GM23338 (cell line): ENCODE measurements around the gene TENM4. TPM values are rescaled to one million over a fixed set of nuclear protein-coding genes. Genes with fewer than 3 reads are reported as not detected.

ENCODE experiments used
- ATAC-seq: fragments of 200-7000 bp; cut with Tn5 transposase; 3 replicates; pipeline ENCODE4 v1.9.1; 2020
- DNase-seq: peaks from one replicate; pipeline ENCODE4 v3.0.0-alpha.2; 2015; ENCODE audit warnings: low spot score
- H2AFZ ChIP-seq: fragments of 200-600 bp; sonication (generic); 2 replicates; pipeline ENCODE4 v1.8.0; 2016; ENCODE audit warnings: antibody characterized with exemption, mild to moderate bottlenecking, moderate library complexity
- H3F3A ChIP-seq: fragments of 200-600 bp; sonication (generic); replicated peaks from 2 replicates; pipeline ENCODE4 v1.8.0; 2017; ENCODE audit warnings: antibody characterized with exemption, mixed run types, low read depth
- H3K27ac ChIP-seq: fragments of 200-600 bp; sonication (generic); 2 replicates; pipeline ENCODE4 v1.6.1; 2016; ENCODE audit warnings: low read depth
- H3K27me3 ChIP-seq: fragments of 200-600 bp; sonication (generic); 2 replicates; pipeline ENCODE4 v1.8.0; 2016; ENCODE audit warnings: mild to moderate bottlenecking, mixed run types, moderate library complexity; ENCODE audit not compliant: insufficient read depth
- H3K36me3 ChIP-seq: fragments of 200-600 bp; sonication (generic); 2 replicates; pipeline ENCODE4 v1.8.0; 2016; ENCODE audit warnings: mild to moderate bottlenecking; ENCODE audit not compliant: insufficient read depth
- H3K4me1 ChIP-seq: fragments of 200-600 bp; sonication (generic); 2 replicates; pipeline ENCODE4 v1.8.0; 2016; ENCODE audit warnings: mild to moderate bottlenecking, moderate library complexity; ENCODE audit not compliant: insufficient read depth
- H3K4me2 ChIP-seq: fragments of 200-600 bp; sonication (generic); 2 replicates; pipeline ENCODE4 v1.7.1; 2017; ENCODE audit warnings: mixed run types
- H3K4me3 ChIP-seq: fragments of 200-600 bp; sonication (generic); 2 replicates; pipeline ENCODE4 v1.6.1; 2016; ENCODE audit warnings: mixed run types
- H3K79me2 ChIP-seq: fragments of 200-600 bp; sonication (generic); replicated peaks from 2 replicates; pipeline ENCODE4 v1.8.0; 2017; ENCODE audit warnings: mild to moderate bottlenecking; ENCODE audit not compliant: insufficient read depth
- H3K9me2 ChIP-seq: fragments of 200-600 bp; sonication (generic); 2 replicates; pipeline ENCODE4 v1.8.0; 2017; ENCODE audit not compliant: insufficient read depth
- H4K20me1 ChIP-seq: fragments of 200-600 bp; sonication (generic); replicated peaks from 2 replicates; pipeline ENCODE4 v1.8.0; 2017; ENCODE audit warnings: mild to moderate bottlenecking; ENCODE audit not compliant: insufficient read depth
- H3K27ac Mint-ChIP-seq: 2 replicates; pipeline ENCODE4 v1.8.0; 2020; ENCODE audit warnings: inconsistent platforms, mild to moderate bottlenecking, moderate library complexity, mixed read lengths
- H3K27me3 Mint-ChIP-seq: 3 replicates; pipeline ENCODE4 v1.8.0; 2022; ENCODE audit warnings: low read depth, mild to moderate bottlenecking, moderate library complexity, mixed read lengths, inconsistent platforms; ENCODE audit not compliant: insufficient read depth, poor library complexity
- H3K36me3 Mint-ChIP-seq: 3 replicates; pipeline ENCODE4 v1.8.0; 2021; ENCODE audit warnings: low read depth, mild to moderate bottlenecking, inconsistent platforms, moderate library complexity, mixed read lengths
- H3K4me1 Mint-ChIP-seq: 3 replicates; pipeline ENCODE4 v1.8.0; 2020; ENCODE audit warnings: mild to moderate bottlenecking, inconsistent platforms, mixed read lengths
- H3K4me3 Mint-ChIP-seq: 3 replicates; pipeline ENCODE4 v1.8.0; 2021; ENCODE audit warnings: moderate library complexity, mild to moderate bottlenecking, inconsistent platforms, mixed read lengths
- H3K9me3 Mint-ChIP-seq: 3 replicates; pipeline ENCODE4 v1.8.0; 2020; ENCODE audit warnings: moderate library complexity, mild to moderate bottlenecking, inconsistent platforms, mixed read lengths
- EZH2 ChIP-seq: fragments of 200-600 bp; sonication (generic); IDR thresholded peaks from one replicate; pipeline ENCODE4 v1.8.0; 2017; ENCODE audit warnings: antibody characterized with exemption, mild to moderate bottlenecking, low read depth; ENCODE audit not compliant: unreplicated experiment
- NANOG ChIP-seq: IDR thresholded peaks from 2 replicates; pipeline ENCODE4 v1.6.1; 2016; ENCODE audit warnings: antibody characterized with exemption, borderline replicate concordance
- ZNF331 ChIP-seq: fragments of 250-450 bp; sonication (Bioruptor Pico); IDR thresholded peaks from 2 replicates; pipeline ENCODE4 v1.5.0; 2020; ENCODE audit warnings: low read depth, mild to moderate bottlenecking, moderate library complexity
- polyA plus RNA-seq: library from polyadenylated mRNA; unstranded; fragments of >200 nt; fragmentation: Nextera tagmentation; extraction: Ambion mirVana; gene quantifications from 2 replicates; pipeline ENCODE4 v1.2.1, GENCODE V29; 2016
- total RNA-seq: library from RNA; depleted of rRNA; stranded (reverse); fragments of >200 nt; shearing (Covaris generic); gene quantifications from 2 replicates; pipeline ENCODE4 v1.2.3, GENCODE V29; 2014
- TF ChIP-seq, protein P1 (sequence below), 2 experiments: fragments of 200-600 bp in 1 of 2; sonication (generic) in 1 of 2; conservative IDR thresholded peaks; 2 replicates each; pipeline versions ENCODE4 v1.5.1 to v1.6.1; 2016 to 2017; ENCODE audit warnings: antibody characterized with exemption in 2 of 2, low read depth in 2 of 2, mild to moderate bottlenecking in 2 of 2, moderate library complexity in 1 of 2
- TF ChIP-seq, protein P2 (sequence below): IDR thresholded peaks from one replicate; pipeline ENCODE4 v1.6.1; 2018; ENCODE audit warnings: antibody characterized with exemption; ENCODE audit not compliant: unreplicated experiment

Gene TENM4
- total and polyA plus RNA-seq, 2 experiments from 2014 or later, result 7.3 TPM

DNA sequence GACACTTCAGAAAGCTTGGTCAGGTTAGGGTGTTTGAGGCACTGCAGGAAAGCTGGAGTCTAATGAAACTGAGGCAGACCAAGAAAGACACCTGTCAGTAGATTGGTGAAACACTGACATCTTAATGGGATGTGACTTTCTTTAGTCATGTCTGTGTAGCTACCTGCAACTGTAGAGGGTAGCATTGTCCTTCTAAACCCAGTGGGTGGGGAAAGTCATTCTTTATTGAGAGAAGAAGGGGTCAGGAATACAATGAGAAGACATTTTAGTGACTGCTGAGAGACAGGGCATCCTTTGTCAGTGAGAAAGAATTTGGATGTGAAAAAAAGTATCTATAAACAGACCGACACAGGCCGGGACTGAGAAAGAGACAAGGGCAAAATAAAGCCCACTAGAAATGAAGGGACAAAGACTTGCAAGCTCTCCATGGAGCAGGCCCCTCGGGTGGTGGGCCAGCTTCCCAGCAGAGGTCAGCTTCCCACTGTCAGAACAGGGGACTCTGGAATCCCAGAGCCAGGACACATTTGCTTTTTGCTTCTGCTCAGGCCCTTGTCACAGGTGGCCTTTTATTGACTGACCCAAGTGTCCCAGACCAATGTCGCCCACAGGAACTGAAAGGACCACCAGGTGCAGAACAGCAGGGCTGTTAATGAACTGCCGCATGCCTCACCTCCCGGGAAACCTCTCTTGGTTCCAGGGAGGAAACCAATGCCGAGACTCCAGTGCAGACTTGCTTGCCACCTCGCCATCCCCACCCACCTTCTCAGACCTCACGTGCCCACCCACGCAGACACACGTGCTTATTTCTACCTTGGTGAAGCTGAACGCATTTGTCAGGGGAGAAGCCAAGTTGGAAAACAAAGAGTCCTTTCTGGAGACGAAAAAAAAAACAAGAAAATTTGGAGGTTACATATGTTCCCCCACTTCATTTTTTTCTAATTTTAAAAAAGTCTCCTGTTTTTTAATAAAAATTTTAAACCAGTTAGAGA lies 212.8 kb downstream of the TENM4 start:
- H3K27ac ChIP-seq, result no peak overlapping the region
- DNase-seq (peak; percentile 14), ATAC-seq (peak; percentile 73)
- H3K27me3 Mint-ChIP-seq, result no peaks in the 10 kb centered on the region
- no peak overlapping the region for H3K27ac Mint-ChIP-seq
- no peak for TF ChIP-seq ZNF331 (CRISPR knock-in tag)
- TF ChIP-seq, protein P1, sequence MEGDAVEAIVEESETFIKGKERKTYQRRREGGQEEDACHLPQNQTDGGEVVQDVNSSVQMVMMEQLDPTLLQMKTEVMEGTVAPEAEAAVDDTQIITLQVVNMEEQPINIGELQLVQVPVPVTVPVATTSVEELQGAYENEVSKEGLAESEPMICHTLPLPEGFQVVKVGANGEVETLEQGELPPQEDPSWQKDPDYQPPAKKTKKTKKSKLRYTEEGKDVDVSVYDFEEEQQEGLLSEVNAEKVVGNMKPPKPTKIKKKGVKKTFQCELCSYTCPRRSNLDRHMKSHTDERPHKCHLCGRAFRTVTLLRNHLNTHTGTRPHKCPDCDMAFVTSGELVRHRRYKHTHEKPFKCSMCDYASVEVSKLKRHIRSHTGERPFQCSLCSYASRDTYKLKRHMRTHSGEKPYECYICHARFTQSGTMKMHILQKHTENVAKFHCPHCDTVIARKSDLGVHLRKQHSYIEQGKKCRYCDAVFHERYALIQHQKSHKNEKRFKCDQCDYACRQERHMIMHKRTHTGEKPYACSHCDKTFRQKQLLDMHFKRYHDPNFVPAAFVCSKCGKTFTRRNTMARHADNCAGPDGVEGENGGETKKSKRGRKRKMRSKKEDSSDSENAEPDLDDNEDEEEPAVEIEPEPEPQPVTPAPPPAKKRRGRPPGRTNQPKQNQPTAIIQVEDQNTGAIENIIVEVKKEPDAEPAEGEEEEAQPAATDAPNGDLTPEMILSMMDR (conservative IDR thresholded peaks at IDR 0.05; ENCODE audit: low read depth in 2 of 2), result peak; percentile 11 to 46; a peak in 3 of 4 replicates
- H3K4me1 ChIP-seq, result peaks cover 4% of the 10 kb centered on the region; the same call in 1 of the 2 replicates
- H3K9me2 ChIP-seq, result no peaks in the 10 kb centered on the region
- no peak overlapping the region for H3K4me3 Mint-ChIP-seq
- H3K36me3 Mint-ChIP-seq, result no peaks in the 10 kb centered on the region
- no peaks in the 10 kb centered on the region for H4K20me1 ChIP-seq
- H3K4me1 Mint-ChIP-seq, result peaks cover 16% of the 10 kb centered on the region
- no peak overlapping the region for H3K4me3 ChIP-seq
- H2AFZ ChIP-seq, result no peak overlapping the region
- H3K36me3 ChIP-seq, result no peaks in the 10 kb centered on the region
- H3K9me3 Mint-ChIP-seq, result no peaks in the 10 kb centered on the region
- no peaks in the 10 kb centered on the region for H3F3A ChIP-seq
- no peaks in the 10 kb centered on the region for H3K27me3 ChIP-seq
- no peaks in the 10 kb centered on the region for H3K79me2 ChIP-seq
- H3K4me2 ChIP-seq, result no peak overlapping the region

DNA sequence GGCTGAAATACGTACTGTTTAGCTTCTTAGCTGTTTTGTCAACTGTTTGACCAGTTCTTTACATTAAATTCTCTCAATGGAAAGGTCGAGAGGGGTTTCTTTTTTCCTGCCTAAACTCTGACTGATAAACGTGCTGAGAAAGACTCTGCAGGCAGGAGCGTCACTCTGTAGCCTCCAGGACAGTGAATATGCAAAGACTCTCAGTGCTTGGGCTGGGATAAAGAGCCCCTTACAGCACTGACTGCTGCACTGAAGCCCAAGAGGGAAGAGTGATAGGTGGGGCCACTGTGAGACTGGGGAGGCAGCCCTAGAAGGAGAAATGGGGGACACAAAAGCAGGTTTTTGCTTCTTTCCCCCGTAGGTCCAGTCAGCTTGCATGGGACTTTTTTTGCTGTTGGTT lies 213.5 kb downstream of the TENM4 start:
- peaks cover 4% of the 10 kb centered on the region; the same call in 1 of the 2 replicates for H3K4me1 ChIP-seq
- Mint-ChIP-seq H3K27ac (no peak overlapping the region), H3K27me3 (no peaks in the 10 kb centered on the region), H3K4me3 (no peak overlapping the region), H3K4me1 (peaks cover 16% of the 10 kb centered on the region), H3K36me3 (peaks cover 4% of the 10 kb centered on the region; the same call in 1 of the 3 replicates), H3K9me3 (no peaks in the 10 kb centered on the region)
- no peaks in the 10 kb centered on the region for H3F3A ChIP-seq
- no peaks in the 10 kb centered on the region for H4K20me1 ChIP-seq
- no peak overlapping the region for H2AFZ ChIP-seq
- TF ChIP-seq EZH2 (no peak), NANOG (no peak), ZNF331 (CRISPR knock-in tag) (no peak)
- TF ChIP-seq, protein P2, sequence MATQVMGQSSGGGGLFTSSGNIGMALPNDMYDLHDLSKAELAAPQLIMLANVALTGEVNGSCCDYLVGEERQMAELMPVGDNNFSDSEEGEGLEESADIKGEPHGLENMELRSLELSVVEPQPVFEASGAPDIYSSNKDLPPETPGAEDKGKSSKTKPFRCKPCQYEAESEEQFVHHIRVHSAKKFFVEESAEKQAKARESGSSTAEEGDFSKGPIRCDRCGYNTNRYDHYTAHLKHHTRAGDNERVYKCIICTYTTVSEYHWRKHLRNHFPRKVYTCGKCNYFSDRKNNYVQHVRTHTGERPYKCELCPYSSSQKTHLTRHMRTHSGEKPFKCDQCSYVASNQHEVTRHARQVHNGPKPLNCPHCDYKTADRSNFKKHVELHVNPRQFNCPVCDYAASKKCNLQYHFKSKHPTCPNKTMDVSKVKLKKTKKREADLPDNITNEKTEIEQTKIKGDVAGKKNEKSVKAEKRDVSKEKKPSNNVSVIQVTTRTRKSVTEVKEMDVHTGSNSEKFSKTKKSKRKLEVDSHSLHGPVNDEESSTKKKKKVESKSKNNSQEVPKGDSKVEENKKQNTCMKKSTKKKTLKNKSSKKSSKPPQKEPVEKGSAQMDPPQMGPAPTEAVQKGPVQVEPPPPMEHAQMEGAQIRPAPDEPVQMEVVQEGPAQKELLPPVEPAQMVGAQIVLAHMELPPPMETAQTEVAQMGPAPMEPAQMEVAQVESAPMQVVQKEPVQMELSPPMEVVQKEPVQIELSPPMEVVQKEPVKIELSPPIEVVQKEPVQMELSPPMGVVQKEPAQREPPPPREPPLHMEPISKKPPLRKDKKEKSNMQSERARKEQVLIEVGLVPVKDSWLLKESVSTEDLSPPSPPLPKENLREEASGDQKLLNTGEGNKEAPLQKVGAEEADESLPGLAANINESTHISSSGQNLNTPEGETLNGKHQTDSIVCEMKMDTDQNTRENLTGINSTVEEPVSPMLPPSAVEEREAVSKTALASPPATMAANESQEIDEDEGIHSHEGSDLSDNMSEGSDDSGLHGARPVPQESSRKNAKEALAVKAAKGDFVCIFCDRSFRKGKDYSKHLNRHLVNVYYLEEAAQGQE, result no peak
- TF ChIP-seq, protein P1 (conservative IDR thresholded peaks at IDR 0.05; ENCODE audit: low read depth in 2 of 2), result no peak
- H3K4me2 ChIP-seq, result no peak overlapping the region
- no peak overlapping the region for H3K4me3 ChIP-seq
- ATAC-seq (peak; percentile 88), DNase-seq (no peak)
- H3K79me2 ChIP-seq, result no peaks in the 10 kb centered on the region
- H3K27me3 ChIP-seq, result no peaks in the 10 kb centered on the region
- no peaks in the 10 kb centered on the region for H3K9me2 ChIP-seq
- H3K36me3 ChIP-seq, result no peaks in the 10 kb centered on the region
- no peak overlapping the region for H3K27ac ChIP-seq
